GM13977 (cell line): ENCODE results near the gene EN1.
A peak's percentile ranks its signal among the peaks of the same experiment; 100 is the strongest.

Source experiments
- DNase-seq: peaks from one replicate; pipeline ENCODE4 v3.0.0; 2012; ENCODE audit warnings: low spot score
- in situ Hi-C: fragments of 300-500 bp; cut with MboI; formaldehyde crosslinking; loops from one replicate; pipeline ENCODE4 v1.12.0; 2022; ENCODE audit warnings: low sequenced_read_pairs, low pct_unique_long_range_greater_than_20kb, mixed read lengths, inconsistent platforms; ENCODE audit not compliant: unreplicated experiment
- TF ChIP-seq, protein P1 (sequence below): IDR thresholded peaks from 2 replicates; pipeline ENCODE4 v1.5.1; 2012; ENCODE audit warnings: mild to moderate bottlenecking, control low read depth; ENCODE audit not compliant: insufficient read depth; ENCODE audit errors: extremely low read depth, missing control alignments

EN1 gene

GRCh38 chr2:118849226-118850167 lies 2.0 kb upstream of the EN1 start:
- in situ Hi-C loops = loop anchor here (10.0 to 25.0 kb wide), 2 partner anchors 625 to 812 kb away; no protein-coding TSS in a partner anchor
- DNase-seq = peak; percentile 31
- TF ChIP-seq, protein P1, sequence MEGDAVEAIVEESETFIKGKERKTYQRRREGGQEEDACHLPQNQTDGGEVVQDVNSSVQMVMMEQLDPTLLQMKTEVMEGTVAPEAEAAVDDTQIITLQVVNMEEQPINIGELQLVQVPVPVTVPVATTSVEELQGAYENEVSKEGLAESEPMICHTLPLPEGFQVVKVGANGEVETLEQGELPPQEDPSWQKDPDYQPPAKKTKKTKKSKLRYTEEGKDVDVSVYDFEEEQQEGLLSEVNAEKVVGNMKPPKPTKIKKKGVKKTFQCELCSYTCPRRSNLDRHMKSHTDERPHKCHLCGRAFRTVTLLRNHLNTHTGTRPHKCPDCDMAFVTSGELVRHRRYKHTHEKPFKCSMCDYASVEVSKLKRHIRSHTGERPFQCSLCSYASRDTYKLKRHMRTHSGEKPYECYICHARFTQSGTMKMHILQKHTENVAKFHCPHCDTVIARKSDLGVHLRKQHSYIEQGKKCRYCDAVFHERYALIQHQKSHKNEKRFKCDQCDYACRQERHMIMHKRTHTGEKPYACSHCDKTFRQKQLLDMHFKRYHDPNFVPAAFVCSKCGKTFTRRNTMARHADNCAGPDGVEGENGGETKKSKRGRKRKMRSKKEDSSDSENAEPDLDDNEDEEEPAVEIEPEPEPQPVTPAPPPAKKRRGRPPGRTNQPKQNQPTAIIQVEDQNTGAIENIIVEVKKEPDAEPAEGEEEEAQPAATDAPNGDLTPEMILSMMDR = no peak

- TF ChIP-seq, protein P1 = no peak
- in situ Hi-C loops = no loop called here
- DNase-seq = no peak
Observed at GRCh38 chr2:118848381-118849225, 1.2 kb upstream of the EN1 start.

DNA sequence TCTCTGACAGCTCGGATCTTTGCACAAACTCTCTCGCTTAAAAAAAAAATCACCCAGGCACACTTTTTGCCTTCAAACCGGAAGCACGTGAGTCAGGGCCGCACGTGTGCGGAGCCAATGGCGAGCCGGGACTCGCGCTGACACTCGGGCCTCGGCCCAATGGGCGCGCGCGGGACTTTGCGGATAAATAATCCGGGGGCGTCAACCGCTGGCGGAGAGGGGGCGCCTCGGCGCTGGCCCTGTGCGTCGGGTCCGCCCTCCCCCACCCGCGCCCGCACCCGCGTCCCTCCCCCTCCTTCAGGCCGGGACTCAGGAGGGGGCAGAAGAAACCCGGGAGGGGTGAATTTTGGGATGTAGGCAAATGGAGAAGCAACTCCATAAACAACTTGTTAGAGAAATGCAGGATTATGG lies 319 bp upstream of the EN1 start:
- TF ChIP-seq, protein P1 = no peak
- DNase-seq = peak; percentile 38
- in situ Hi-C loops = no loop called here

DNA sequence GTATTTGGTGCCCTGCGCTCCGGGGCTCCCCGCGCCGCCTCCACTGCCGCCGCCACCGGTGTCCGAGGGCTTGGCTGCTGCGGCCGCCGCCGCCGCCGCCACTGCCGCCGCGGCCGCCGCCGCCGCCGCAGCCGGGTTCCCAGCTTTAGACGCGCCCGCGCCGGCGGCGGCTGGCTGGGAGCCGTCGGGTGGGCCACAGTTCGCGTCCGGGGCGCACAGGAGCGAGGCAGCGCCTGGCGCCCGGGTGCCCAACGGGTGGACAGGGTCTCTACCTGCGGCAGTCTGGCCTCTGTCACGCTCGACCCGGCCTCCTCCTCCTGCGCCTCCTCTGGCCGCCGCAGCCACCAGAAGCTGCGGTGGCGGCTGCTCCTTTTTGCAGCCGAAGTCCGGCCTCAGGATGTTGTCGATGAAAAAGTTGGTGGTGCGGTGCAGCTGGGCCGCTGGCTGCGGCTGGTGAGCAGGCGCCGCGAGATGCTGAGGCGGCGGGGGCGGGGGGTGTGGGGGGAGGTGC lies 951 bp downstream of the EN1 start:
- TF ChIP-seq, protein P1 = no peak
- peak; percentile 33 for DNase-seq
- in situ Hi-C loops = no loop called here

GRCh38 chr2:118845522-118846441 lies 1.7 kb downstream of the EN1 start:
- DNase-seq = peak; percentile 23
- in situ Hi-C loops = no loop called here

More at GRCh38 chr2:118845522-118846441, 1.7 kb downstream of the EN1 start:
- TF ChIP-seq, protein P1 = no peak
